Glutamatergic neuron (in vitro differentiated cells): ENCODE results near the gene DDX60. TPM values are rescaled to one million over a fixed set of nuclear protein-coding genes. Genes with fewer than 3 reads are reported as not detected.
"Not testable (repeated sequence)": the region's sequence is repeated elsewhere in the genome, so short reads cannot be mapped to it uniquely, and the experiment has no call there.

Source experiments
- DNase-seq: peaks from one replicate; pipeline ENCODE4 v3.0.0; 2022
- H3K27ac Mint-ChIP-seq: one replicate; pipeline ENCODE4 v1.8.0; 2020; ENCODE audit warnings: mild to moderate bottlenecking, mixed read lengths, inconsistent platforms; ENCODE audit not compliant: unreplicated experiment
- H3K27me3 Mint-ChIP-seq: one replicate; pipeline ENCODE4 v1.8.0; 2020; ENCODE audit warnings: mild to moderate bottlenecking, moderate library complexity, mixed read lengths, inconsistent platforms; ENCODE audit not compliant: unreplicated experiment
- H3K36me3 Mint-ChIP-seq: one replicate; pipeline ENCODE4 v1.8.0; 2020; ENCODE audit warnings: mild to moderate bottlenecking, mixed read lengths, inconsistent platforms; ENCODE audit not compliant: unreplicated experiment
- H3K4me1 Mint-ChIP-seq: one replicate; pipeline ENCODE4 v1.8.0; 2020; ENCODE audit warnings: mild to moderate bottlenecking, low read depth, mixed read lengths, inconsistent platforms; ENCODE audit not compliant: unreplicated experiment
- H3K4me3 Mint-ChIP-seq: one replicate; pipeline ENCODE4 v1.8.0; 2020; ENCODE audit warnings: mild to moderate bottlenecking, mixed read lengths, inconsistent platforms; ENCODE audit not compliant: unreplicated experiment
- H3K9me3 Mint-ChIP-seq: one replicate; pipeline ENCODE4 v1.8.0; 2020; ENCODE audit warnings: mild to moderate bottlenecking, moderate library complexity, mixed read lengths, inconsistent platforms; ENCODE audit not compliant: unreplicated experiment
- total RNA-seq: library from RNA; stranded (reverse); fragmentation: NEBNext Ultra II Directional; extraction: Animal tissue kit (Norgen Biotek cat#: 25700); gene quantifications from one replicate; pipeline ENCODE4 v1.2.1, GENCODE V29; 2021; ENCODE audit not compliant: unreplicated experiment
- TF ChIP-seq, protein P1 (sequence below): fragments of 200-600 bp; sonication (generic); IDR thresholded peaks from one replicate; pipeline ENCODE4 v1.5.0; 2021; ENCODE audit not compliant: partially characterized antibody, unreplicated experiment

Gene DDX60
- total RNA-seq, 1 donor from 2014 or later = not detected

DNA sequence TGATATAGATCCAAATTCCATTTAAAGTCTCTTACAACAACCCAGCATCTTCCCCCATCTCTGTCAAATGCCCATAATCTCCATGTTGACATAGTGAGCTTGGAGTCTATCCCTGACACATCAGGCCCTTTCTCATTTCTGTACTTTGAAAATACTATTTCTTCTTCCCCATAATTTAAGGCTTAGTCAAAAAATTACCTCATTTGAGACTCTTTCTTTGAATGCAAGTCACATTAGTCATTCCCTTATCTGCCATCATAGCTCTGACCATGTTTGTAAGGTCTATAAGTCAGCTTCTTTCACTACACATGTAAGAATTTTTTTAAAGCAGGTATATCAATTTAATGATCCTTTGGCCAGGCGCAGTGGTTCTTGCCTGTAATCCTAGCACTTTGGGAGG, 99.9 kb downstream of the DDX60 start:
- Mint-ChIP-seq H3K36me3 (no peaks in the 10 kb centered on the region), H3K27ac (no peak overlapping the region), H3K4me1 (no peaks in the 10 kb centered on the region), H3K9me3 (no peaks in the 10 kb centered on the region), H3K27me3 (no peaks in the 10 kb centered on the region), H3K4me3 (no peak overlapping the region)
- TF ChIP-seq, protein P1, sequence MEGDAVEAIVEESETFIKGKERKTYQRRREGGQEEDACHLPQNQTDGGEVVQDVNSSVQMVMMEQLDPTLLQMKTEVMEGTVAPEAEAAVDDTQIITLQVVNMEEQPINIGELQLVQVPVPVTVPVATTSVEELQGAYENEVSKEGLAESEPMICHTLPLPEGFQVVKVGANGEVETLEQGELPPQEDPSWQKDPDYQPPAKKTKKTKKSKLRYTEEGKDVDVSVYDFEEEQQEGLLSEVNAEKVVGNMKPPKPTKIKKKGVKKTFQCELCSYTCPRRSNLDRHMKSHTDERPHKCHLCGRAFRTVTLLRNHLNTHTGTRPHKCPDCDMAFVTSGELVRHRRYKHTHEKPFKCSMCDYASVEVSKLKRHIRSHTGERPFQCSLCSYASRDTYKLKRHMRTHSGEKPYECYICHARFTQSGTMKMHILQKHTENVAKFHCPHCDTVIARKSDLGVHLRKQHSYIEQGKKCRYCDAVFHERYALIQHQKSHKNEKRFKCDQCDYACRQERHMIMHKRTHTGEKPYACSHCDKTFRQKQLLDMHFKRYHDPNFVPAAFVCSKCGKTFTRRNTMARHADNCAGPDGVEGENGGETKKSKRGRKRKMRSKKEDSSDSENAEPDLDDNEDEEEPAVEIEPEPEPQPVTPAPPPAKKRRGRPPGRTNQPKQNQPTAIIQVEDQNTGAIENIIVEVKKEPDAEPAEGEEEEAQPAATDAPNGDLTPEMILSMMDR = no peak
- DNase-seq = no peak

DNA sequence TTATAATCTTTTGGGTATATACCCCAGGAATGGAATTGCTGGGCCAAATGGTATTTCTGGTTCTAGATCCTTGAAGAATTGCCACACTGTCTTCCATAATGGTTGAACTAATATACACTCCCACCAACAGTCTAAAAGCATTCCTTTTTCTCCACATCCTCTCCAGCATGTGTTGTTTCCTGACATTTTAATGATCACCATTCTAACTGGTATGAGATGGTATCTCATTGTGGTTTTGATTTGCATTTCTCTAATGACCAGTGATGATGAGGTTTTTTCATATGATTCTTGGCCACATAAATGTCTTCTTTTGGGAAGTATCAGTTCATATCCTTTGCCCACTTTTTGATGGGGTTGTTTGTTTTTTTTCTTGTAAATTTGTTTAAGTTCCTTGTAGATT, 105.0 kb downstream of the DDX60 start:
- DNase-seq, H3K27ac Mint-ChIP-seq, H3K36me3 Mint-ChIP-seq, H3K9me3 Mint-ChIP-seq, H3K4me3 Mint-ChIP-seq, H3K27me3 Mint-ChIP-seq, H3K4me1 Mint-ChIP-seq: not testable (repeated sequence)

DNA sequence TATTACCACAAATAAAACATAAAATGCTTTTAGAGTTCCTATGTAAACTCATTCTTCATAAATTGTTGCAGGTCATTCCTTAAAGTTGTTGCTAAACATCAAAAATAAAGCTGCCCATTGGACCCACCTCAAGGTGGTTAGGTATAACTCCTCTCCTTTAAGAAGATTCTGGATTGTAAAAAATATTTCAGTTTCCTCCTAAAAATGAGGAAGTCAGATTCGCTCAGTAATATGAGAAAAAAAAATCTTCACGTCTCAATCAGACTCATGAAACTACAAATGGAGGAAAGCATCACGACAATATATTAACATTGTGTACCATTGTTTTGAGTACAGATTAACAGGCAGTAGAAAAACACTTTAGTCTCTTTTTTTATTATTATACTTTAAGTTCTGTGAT, 105.9 kb downstream of the DDX60 start:
- no peak overlapping the region for H3K4me3 Mint-ChIP-seq
- DNase-seq = no peak
- no peaks in the 10 kb centered on the region for H3K9me3 Mint-ChIP-seq
- no peaks in the 10 kb centered on the region for H3K36me3 Mint-ChIP-seq
- H3K27ac Mint-ChIP-seq = no peak overlapping the region
- H3K27me3 Mint-ChIP-seq = no peaks in the 10 kb centered on the region
- TF ChIP-seq, protein P1 = no peak
- no peaks in the 10 kb centered on the region for H3K4me1 Mint-ChIP-seq

DNA sequence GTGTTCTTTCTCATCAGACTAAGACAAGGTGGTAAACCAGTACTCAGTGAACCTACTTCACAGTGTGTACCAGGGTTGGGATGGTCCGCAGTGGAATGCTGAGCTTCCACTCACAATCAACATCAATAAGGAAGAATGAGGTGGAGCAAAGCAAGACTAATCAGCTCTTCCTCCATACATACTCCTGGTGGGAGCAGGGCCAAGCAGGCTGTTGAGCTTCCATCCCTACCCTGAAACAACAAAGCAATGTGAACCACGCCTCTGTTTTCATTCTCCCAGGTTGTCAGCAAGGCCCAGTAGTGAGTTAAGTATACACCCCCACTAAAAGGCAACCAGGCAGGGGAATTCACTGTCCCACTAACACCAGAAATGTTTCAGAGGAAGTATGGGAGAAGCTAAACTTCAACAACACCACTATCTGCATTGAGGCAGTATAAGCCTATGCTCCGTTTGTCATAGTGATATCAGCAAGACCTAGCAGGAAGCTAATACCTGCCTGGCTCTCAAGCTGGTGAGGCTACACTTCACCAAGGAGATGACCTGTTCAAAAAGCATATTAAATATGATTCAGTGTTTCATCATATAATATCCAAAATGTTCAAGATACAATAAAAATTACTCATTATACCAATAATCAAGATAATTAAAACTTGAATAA, 109.5 kb downstream of the DDX60 start:
- no peak overlapping the region for H3K27ac Mint-ChIP-seq
- H3K4me1 Mint-ChIP-seq = no peaks in the 10 kb centered on the region
- peaks cover 5% of the 10 kb centered on the region for H3K36me3 Mint-ChIP-seq
- no peak overlapping the region for H3K4me3 Mint-ChIP-seq
- no peak for DNase-seq
- H3K9me3 Mint-ChIP-seq = peaks cover 2% of the 10 kb centered on the region
- no peaks in the 10 kb centered on the region for H3K27me3 Mint-ChIP-seq
- TF ChIP-seq, protein P1 = no peak

DNA sequence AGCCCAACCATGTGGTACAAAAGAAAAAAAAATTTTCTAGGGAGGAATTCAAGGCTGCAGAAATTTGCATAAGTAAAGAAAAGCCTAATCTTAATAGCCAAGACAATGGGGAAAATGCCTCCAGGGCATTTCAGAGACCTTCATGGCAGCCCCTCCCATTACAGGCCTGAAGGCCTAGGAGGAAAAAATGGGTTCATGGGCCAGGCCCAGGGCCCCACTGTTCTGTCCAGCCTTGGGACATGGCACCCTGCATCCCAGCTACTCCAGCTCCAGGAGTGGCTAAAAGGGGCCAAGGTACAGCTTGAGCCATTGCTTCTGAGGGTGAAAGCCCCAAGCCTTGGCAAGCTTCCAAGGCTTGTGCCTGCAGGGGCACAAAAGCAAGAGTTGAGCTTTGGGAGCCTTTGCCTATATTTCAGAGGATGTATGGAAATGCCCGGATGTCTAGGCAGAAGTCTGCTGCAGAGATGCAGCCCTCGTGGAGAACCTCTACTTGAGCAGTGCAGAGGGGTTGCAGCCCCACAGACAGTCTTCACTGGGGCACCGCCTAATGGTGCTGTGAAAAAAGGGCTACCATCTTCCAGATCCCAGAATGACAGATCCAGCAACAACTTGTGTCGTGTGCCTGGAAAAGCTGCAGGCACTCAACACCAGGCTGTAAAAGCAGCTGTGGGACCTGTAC, 115.2 kb downstream of the DDX60 start:
- peaks cover 2% of the 10 kb centered on the region for H3K9me3 Mint-ChIP-seq
- TF ChIP-seq, protein P1 = no peak
- H3K4me3 Mint-ChIP-seq = no peak overlapping the region

More for the DNA sequence above, 115.2 kb downstream of the DDX60 start:
- no peak for DNase-seq
- peaks cover 9% of the 10 kb centered on the region for H3K36me3 Mint-ChIP-seq
- H3K27ac Mint-ChIP-seq = no peak overlapping the region
- H3K4me1 Mint-ChIP-seq = no peaks in the 10 kb centered on the region
- no peaks in the 10 kb centered on the region for H3K27me3 Mint-ChIP-seq
